ENCODE measurements around the gene PNRC2.
"Not testable (repeated sequence)": the region's sequence is repeated elsewhere in the genome, so short reads cannot be mapped to it uniquely, and the experiment has no call there.

The PNRC2 gene

GRCh38 chr1:23980728-23981070 lies 21.1 kb downstream of the PNRC2 start:
- no peak for TF ChIP-seq JUND (IDR thresholded peaks at IDR 0.05; ENCODE audit: low read depth)
- no peak for DNase-seq (ENCODE audit: low read depth in 1 of 2, low spot score in 1 of 2)
- in situ Hi-C loops (cut with HindIII; ENCODE audit: low pct_unique_long_range_greater_than_20kb, low sequenced_read_pairs): no loop called here

GRCh38 chr1:23984417-23985186 lies 25.0 kb downstream of the PNRC2 start:
- peak; percentile 38 to 63 for DNase-seq (ENCODE audit: low read depth in 1 of 2, low spot score in 1 of 2)
- 0 out of 2 replicates have a peak, but pooled peaks have one; percentile 22 for TF ChIP-seq JUND (IDR thresholded peaks at IDR 0.05; ENCODE audit: low read depth)
- in situ Hi-C loops (cut with HindIII; ENCODE audit: low pct_unique_long_range_greater_than_20kb, low sequenced_read_pairs): no loop called here

- in situ Hi-C loops (cut with HindIII; ENCODE audit: low pct_unique_long_range_greater_than_20kb, low sequenced_read_pairs); DNase-seq (ENCODE audit: low read depth in 1 of 2, low spot score in 1 of 2): not testable (repeated sequence)
These were observed 27.4 kb downstream of the PNRC2 start for GRCh38 chr1:23987038-23987437.

- DNase-seq (ENCODE audit: low read depth in 1 of 2, low spot score in 1 of 2): no peak
- in situ Hi-C loops (cut with HindIII; ENCODE audit: low pct_unique_long_range_greater_than_20kb, low sequenced_read_pairs): no loop called here
- no peak for TF ChIP-seq JUND (IDR thresholded peaks at IDR 0.05; ENCODE audit: low read depth)
These were observed 29.6 kb downstream of the PNRC2 start for GRCh38 chr1:23989263-23989662.

- DNase-seq (ENCODE audit: low read depth in 1 of 2, low spot score in 1 of 2); in situ Hi-C loops (cut with HindIII; ENCODE audit: low pct_unique_long_range_greater_than_20kb, low sequenced_read_pairs): not testable (repeated sequence)
These were observed 32.4 kb downstream of the PNRC2 start for GRCh38 chr1:23992011-23992410.

- DNase-seq (ENCODE audit: low read depth in 1 of 2, low spot score in 1 of 2): no peak
- TF ChIP-seq JUND (IDR thresholded peaks at IDR 0.05; ENCODE audit: low read depth): no peak
- in situ Hi-C loops (cut with HindIII; ENCODE audit: low pct_unique_long_range_greater_than_20kb, low sequenced_read_pairs): no loop called here
These were observed 35.8 kb downstream of the PNRC2 start for GRCh38 chr1:23995431-23995837.

GRCh38 chr1:23996700-23997229 lies 37.1 kb downstream of the PNRC2 start:
- TF ChIP-seq JUND (IDR thresholded peaks at IDR 0.05; ENCODE audit: low read depth): no peak
- in situ Hi-C loops (cut with HindIII; ENCODE audit: low pct_unique_long_range_greater_than_20kb, low sequenced_read_pairs): no loop called here
- DNase-seq (ENCODE audit: low read depth in 1 of 2, low spot score in 1 of 2): no peak

GRCh38 chr1:23997812-23998211 lies 38.2 kb downstream of the PNRC2 start:
- no peak for TF ChIP-seq JUND (IDR thresholded peaks at IDR 0.05; ENCODE audit: low read depth)
- in situ Hi-C loops (cut with HindIII; ENCODE audit: low pct_unique_long_range_greater_than_20kb, low sequenced_read_pairs): no loop called here
- DNase-seq (ENCODE audit: low read depth in 1 of 2, low spot score in 1 of 2): no peak

- TF ChIP-seq JUND (IDR thresholded peaks at IDR 0.05; ENCODE audit: low read depth): no peak
- in situ Hi-C loops (cut with HindIII; ENCODE audit: low pct_unique_long_range_greater_than_20kb, low sequenced_read_pairs): no loop called here
These were observed 39.6 kb downstream of the PNRC2 start for GRCh38 chr1:23999156-23999671.

GRCh38 chr1:24002695-24003094 lies 43.1 kb downstream of the PNRC2 start:
- in situ Hi-C loops (cut with HindIII; ENCODE audit: low pct_unique_long_range_greater_than_20kb, low sequenced_read_pairs): no loop called here
- no peak for TF ChIP-seq JUND (IDR thresholded peaks at IDR 0.05; ENCODE audit: low read depth)
- no peak for DNase-seq (ENCODE audit: low read depth in 1 of 2, low spot score in 1 of 2)

More at GRCh38 chr1:23999156-23999671, 39.6 kb downstream of the PNRC2 start:
- DNase-seq (ENCODE audit: low read depth in 1 of 2, low spot score in 1 of 2): no peak

- no peak for TF ChIP-seq JUND (IDR thresholded peaks at IDR 0.05; ENCODE audit: low read depth)
- in situ Hi-C loops (cut with HindIII; ENCODE audit: low pct_unique_long_range_greater_than_20kb, low sequenced_read_pairs): no loop called here
- DNase-seq (ENCODE audit: low read depth in 1 of 2, low spot score in 1 of 2): peak in 1 of 2 experiments; percentile 57
These were observed 43.8 kb downstream of the PNRC2 start for GRCh38 chr1:24003331-24003972.

GRCh38 chr1:24004132-24004531 lies 44.5 kb downstream of the PNRC2 start:
- no peak for DNase-seq (ENCODE audit: low read depth in 1 of 2, low spot score in 1 of 2)
- in situ Hi-C loops (cut with HindIII; ENCODE audit: low pct_unique_long_range_greater_than_20kb, low sequenced_read_pairs): no loop called here

GRCh38 chr1:24005163-24005562 lies 45.5 kb downstream of the PNRC2 start:
- no peak for TF ChIP-seq JUND (IDR thresholded peaks at IDR 0.05; ENCODE audit: low read depth)
- in situ Hi-C loops (cut with HindIII; ENCODE audit: low pct_unique_long_range_greater_than_20kb, low sequenced_read_pairs): no loop called here
- no peak for DNase-seq (ENCODE audit: low read depth in 1 of 2, low spot score in 1 of 2)

More at GRCh38 chr1:24004132-24004531, 44.5 kb downstream of the PNRC2 start:
- no peak for TF ChIP-seq JUND (IDR thresholded peaks at IDR 0.05; ENCODE audit: low read depth)

Data from T47D (cell line).